Cerebellar cortex (tissue), 1 donor: Measurements from ENCODE around the gene TNFSF4.
"Not testable (repeated sequence)": the region's sequence is repeated elsewhere in the genome, so short reads cannot be mapped to it uniquely, and the experiment has no call there.

Source experiments
- DNase-seq: peaks from one replicate; pipeline ENCODE4 v3.0.0-alpha.2; 2015; ENCODE audit warnings: low spot score

Gene TNFSF4

DNA sequence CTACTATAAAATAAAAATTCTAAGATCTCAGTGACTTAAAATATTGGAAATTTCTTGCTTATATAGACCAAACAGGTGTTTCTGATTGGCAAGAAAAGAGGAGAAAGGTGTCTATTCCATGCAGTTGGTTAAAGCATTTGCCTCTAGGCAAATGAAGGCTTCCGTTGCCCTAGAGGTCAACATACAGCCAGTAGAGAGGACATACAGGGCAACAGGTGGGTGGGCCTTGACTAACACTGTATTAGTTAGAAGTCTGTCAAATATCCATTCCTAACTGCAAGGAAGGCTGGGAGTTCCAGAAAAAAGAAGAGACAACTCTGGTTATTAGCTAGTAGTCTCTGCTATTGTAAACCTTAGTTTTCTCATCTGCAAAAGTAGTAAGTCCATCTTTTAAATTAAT, 43.0 kb downstream of the TNFSF4 start:
- no peak for DNase-seq

- DNase-seq, result no peak
Measured at GRCh38 chr1:173163222-173163621, 43.9 kb downstream of the TNFSF4 start.

- no peak for DNase-seq
Measured at GRCh38 chr1:173162601-173163000, 44.5 kb downstream of the TNFSF4 start.

- DNase-seq, result no peak
Measured at GRCh38 chr1:173161510-173162221, 45.5 kb downstream of the TNFSF4 start.

- DNase-seq, result not testable (repeated sequence)
Measured at GRCh38 chr1:173153964-173154363, 53.2 kb downstream of the TNFSF4 start.

- no peak for DNase-seq
Measured at GRCh38 chr1:173153503-173153902, 53.6 kb downstream of the TNFSF4 start.

DNA sequence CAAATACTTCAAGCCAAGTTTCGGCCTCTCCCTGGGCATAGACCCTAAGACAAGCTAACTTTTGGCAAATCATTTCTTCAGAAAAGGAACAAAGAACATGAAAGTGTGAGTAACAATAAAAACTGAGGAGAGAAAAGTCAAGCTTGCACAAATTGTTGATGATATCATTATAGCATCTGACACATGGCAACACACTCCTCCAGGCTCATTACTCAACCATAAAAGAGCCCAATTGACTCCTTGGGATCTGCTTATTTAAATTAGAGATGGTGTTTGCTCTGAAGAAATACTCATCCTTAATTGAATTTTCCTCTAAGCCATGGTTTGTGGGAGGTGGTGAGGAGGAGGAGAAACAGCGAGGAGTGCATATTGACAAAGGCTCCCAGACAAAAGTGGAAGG, 54.5 kb downstream of the TNFSF4 start:
- DNase-seq, result no peak

DNA sequence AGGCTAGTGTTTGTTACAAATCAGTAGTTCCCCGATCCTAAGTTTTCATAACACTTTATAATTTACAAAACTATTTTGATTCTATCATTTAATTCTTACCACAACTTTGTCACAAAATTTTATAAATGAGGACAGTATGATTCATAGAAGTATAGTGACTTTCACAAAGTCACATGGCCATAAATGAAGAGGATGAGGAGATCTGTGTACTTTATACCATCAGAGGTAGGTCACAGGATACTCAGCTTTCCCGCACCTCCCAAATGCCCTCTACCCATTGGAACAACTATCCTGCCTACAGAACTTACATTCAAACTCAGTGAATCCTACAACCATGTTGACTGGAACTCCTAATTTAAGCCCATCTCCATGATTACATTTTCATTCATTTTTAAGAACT, 56.3 kb downstream of the TNFSF4 start:
- no peak for DNase-seq

GRCh38 chr1:173149887-173150286, 57.2 kb downstream of the TNFSF4 start:
- no peak for DNase-seq

DNA sequence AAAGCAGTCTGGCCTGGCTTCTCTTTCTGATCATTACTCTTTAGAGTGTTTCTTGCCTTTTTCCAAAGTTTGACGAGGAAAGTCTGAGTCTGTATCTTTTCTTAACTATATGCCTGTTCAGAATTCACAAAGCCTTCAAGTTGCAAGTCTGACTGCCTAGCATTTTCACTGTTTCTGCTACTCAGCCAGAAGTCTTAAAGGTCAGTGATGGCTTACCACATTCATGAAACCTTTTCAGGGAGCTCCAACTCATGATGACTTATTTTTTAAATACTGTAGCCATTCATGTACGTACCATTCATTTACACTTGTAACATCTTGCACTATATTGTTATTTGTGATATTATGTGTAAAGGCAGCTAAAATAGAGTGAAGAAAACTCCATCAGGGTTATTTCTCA, 58.2 kb downstream of the TNFSF4 start:
- no peak for DNase-seq

DNA sequence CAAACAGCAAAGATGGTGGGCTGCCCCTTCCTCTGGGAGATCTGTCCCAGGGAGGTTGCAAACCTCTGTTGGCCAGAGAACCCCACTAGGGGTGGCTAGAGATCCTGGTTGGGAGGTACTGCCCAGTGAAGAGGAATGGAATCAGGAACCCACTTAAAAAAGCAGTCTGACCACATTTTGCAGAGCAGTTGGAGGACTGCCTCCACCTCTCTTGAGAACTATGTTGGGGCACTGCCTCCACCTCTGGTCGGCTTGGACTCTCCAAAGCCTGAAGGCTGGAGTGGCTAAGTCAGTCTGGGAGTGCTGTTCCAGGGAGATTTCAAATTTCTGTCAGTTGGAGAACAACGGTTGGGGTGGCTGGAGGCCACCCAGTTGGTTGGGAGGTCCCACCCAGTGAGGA, 58.6 kb downstream of the TNFSF4 start:
- no peak for DNase-seq

GRCh38 chr1:173140733-173141132, 66.4 kb downstream of the TNFSF4 start:
- no peak for DNase-seq

- no peak for DNase-seq
Measured at GRCh38 chr1:173139706-173140105, 67.4 kb downstream of the TNFSF4 start.

DNA sequence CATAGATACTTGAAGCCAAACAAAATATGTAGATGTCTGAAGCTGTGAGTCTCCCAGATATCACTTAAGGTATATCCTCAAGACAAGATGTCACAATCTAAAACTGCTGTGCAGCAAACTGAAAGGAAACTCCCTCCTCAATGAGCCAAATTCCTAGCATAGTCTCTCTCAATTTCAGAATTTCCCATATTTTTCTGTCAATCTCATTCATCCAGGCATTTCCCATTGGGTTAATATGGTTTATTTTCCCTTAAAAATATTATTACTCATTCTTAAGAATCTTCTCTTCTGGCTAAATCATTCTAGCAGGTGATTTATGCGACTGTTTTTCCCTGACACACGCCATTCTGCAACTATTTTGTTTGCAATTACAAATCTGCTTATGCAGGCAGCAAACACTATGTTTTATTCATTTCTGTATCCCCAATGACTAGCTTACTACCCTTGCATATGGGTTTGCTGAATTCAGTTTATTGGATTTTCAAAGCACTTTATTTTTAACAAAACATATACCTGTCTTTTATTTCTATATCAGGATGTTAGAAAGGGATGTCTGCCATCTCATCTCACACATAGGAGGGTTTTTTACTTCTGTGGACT, 69.9 kb downstream of the TNFSF4 start:
- DNase-seq, result no peak

DNA sequence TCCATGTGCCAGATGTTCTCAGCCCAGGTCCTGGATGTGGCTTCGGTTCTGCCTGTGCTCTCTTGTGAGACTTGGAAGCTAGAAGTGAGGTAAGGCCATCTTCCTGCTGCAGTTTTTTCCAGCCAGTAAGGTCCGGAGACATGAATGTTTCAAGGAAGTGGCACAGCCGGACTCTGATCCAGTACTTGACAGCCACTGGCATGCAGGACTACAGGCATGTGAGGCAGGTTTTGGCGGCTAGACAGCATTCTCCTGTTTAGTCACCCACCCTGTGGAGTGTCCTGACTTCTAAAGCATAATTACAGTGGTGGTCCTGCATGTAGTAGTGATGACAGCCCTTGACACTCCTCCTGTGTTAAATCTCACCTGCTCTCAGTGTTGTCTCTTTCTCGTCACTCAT, 72.3 kb downstream of the TNFSF4 start:
- DNase-seq, result no peak

DNA sequence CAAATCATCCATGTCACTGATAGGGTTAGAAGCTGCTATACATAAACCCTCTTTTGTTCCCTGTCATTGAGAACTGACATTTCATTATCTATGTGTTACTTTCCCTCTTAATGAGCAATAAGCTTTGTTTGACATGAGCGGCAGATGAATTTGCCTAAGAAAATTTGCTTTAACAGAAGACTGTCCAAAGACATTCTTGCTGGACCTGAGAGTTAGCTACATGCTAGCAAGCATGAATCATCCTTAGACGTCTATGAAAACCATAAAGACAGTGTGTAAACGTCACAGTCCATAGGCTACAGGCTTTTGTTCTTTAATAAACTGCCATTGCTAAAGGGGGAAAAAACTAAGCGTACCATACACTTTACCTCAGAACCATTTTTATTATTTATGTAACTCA, 73.1 kb downstream of the TNFSF4 start:
- no peak for DNase-seq
